A549 (cell line): ENCODE measurements around the gene XYLB. TPM values are rescaled to one million over a fixed set of nuclear protein-coding genes. Genes with fewer than 3 reads are reported as not detected.
A peak's percentile ranks its signal among the peaks of the same experiment; 100 is the strongest.

Source experiments
- ATAC-seq, 2 experiments: fragments of 200-7000 bp in 1 of 2; fragments of >200 bp in 1 of 2; cut with Nextera tagmentation in 1 of 2; cut with Tn5 transposase in 1 of 2; 3 replicates each; pipeline versions ENCODE4 v1.8.0 to v1.9.1; 2018 to 2020; ENCODE audit warnings: mild to moderate bottlenecking in 1 of 2, moderate library complexity in 1 of 2
- CTCF ChIA-PET: fragments of 300-600 bp; sonication (Branson Sonifier 250); formaldehyde crosslinking; extraction: SDS; loops from one replicate; lab custom pipeline; 2021; ENCODE audit warnings: antibody characterized with exemption, inconsistent platforms; lab: Yijun Ruan, JAX
- POLR2A ChIA-PET: fragments of 350-600 bp; formaldehyde crosslinking; extraction: SDS; loops from one replicate; lab custom pipeline; 2021; ENCODE audit warnings: antibody characterized with exemption, inconsistent platforms; lab: Yijun Ruan, JAX
- DNase-seq, 2 experiments: peaks; one replicate each; pipeline versions ENCODE4 v3.0.0 to v3.0.0-alpha.2; 2011 to 2016; ENCODE audit warnings: low read depth in 1 of 2, low spot score in 1 of 2
- FAIRE-seq: peaks from 2 replicates; lab custom pipeline; 2011; peaks lifted over from hg19 to GRCh38; lab: Jason Lieb, UNC
- H3K27ac ChIP-seq, 2 experiments: fragments of >200 bp; sonication (Bioruptor Twin); formaldehyde crosslinking; 3 replicates each; pipeline ENCODE4 v1.5.1; 2016 to 2017
- H3K4me1 ChIP-seq: fragments of >200 bp; sonication (Bioruptor Twin); formaldehyde crosslinking; 3 replicates; pipeline ENCODE4 v1.6.1; 2016
- H3K4me2 ChIP-seq: fragments of >200 bp; sonication (Bioruptor Twin); formaldehyde crosslinking; 3 replicates; pipeline ENCODE4 v1.6.1; 2016
- H3K4me3 ChIP-seq: fragments of >200 bp; sonication (Bioruptor Twin); formaldehyde crosslinking; 3 replicates; pipeline ENCODE4 v1.5.1; 2016
- H3K9me3 ChIP-seq: fragments of >200 bp; sonication (Bioruptor Twin); formaldehyde crosslinking; 3 replicates; pipeline ENCODE4 v1.6.1; 2016
- ATOH8 ChIP-seq: fragments of 250-450 bp; sonication (Bioruptor Pico); IDR thresholded peaks from 2 replicates; pipeline ENCODE4 v1.5.0; 2020; ENCODE audit warnings: low read depth, mild to moderate bottlenecking, moderate library complexity
- BHLHE40 ChIP-seq: IDR thresholded peaks from 2 replicates; pipeline ENCODE4 v1.6.1; 2012; ENCODE audit warnings: low read depth, low read length, inconsistent platforms
- CBX2 ChIP-seq: fragments of 200-600 bp; sonication (generic); IDR thresholded peaks from 2 replicates; pipeline ENCODE4 v1.6.1; 2016; ENCODE audit warnings: low read depth, mild to moderate bottlenecking, borderline replicate concordance
- CEBPB ChIP-seq, 2 experiments: fragments of >200 bp in 1 of 2; sonication (Bioruptor Twin) in 1 of 2; formaldehyde crosslinking in 1 of 2; IDR thresholded peaks; 2 replicates each; pipeline ENCODE4 v1.6.1; 2012 to 2016
- CHD4 ChIP-seq: fragments of 200-600 bp; sonication (generic); IDR thresholded peaks from 2 replicates; pipeline ENCODE4 v1.6.1; 2016; ENCODE audit warnings: antibody characterized with exemption, mild to moderate bottlenecking, borderline replicate concordance
- CTCF ChIP-seq: fragments of >200 bp; sonication (Bioruptor Twin); formaldehyde crosslinking; IDR thresholded peaks from 3 replicates; pipeline ENCODE4 v1.5.1; 2016
- ESRRA ChIP-seq: fragments of 150-350 bp; IDR thresholded peaks from 2 replicates; pipeline ENCODE4 v1.6.1; 2014; ENCODE audit warnings: mild to moderate bottlenecking, low read length, borderline replicate concordance
- FOSL2 ChIP-seq, 2 experiments: fragments of 450-650 bp in 1 of 2; fragments of >200 bp in 1 of 2; sonication (Bioruptor Twin) in 1 of 2; formaldehyde crosslinking; IDR thresholded peaks; 2 replicates each; pipeline versions ENCODE4 v1.5.0 to v1.6.1; 2016 to 2020; ENCODE audit warnings: mild to moderate bottlenecking in 1 of 2, moderate library complexity in 1 of 2
- FOXS1 ChIP-seq: fragments of 250-450 bp; sonication (Bioruptor Pico); IDR thresholded peaks from 2 replicates; pipeline ENCODE4 v1.5.0; 2020; ENCODE audit warnings: mild to moderate bottlenecking, moderate library complexity
- GATA3 ChIP-seq: IDR thresholded peaks from 2 replicates; pipeline ENCODE4 v1.6.1; 2012; ENCODE audit warnings: borderline replicate concordance
- HEYL ChIP-seq: fragments of 250-450 bp; sonication (Bioruptor Pico); IDR thresholded peaks from 2 replicates; pipeline ENCODE4 v1.8.0; 2021; ENCODE audit warnings: mild to moderate bottlenecking, moderate library complexity
- HOXA7 ChIP-seq: fragments of 250-450 bp; sonication (Bioruptor Pico); IDR thresholded peaks from 2 replicates; pipeline ENCODE4 v1.5.0; 2020; ENCODE audit warnings: mild to moderate bottlenecking, moderate library complexity
- HOXB13 ChIP-seq: fragments of 250-450 bp; sonication (Bioruptor Pico); IDR thresholded peaks from 2 replicates; pipeline ENCODE4 v1.5.0; 2020; ENCODE audit warnings: low read depth, mild to moderate bottlenecking, moderate library complexity
- HOXB5 ChIP-seq: fragments of 250-450 bp; sonication (Bioruptor Pico); IDR thresholded peaks from 2 replicates; pipeline ENCODE4 v1.5.0; 2020; ENCODE audit warnings: mild to moderate bottlenecking, moderate library complexity
- MAZ ChIP-seq: fragments of 150-350 bp; IDR thresholded peaks from 2 replicates; pipeline ENCODE4 v1.6.1; 2014; ENCODE audit warnings: antibody characterized with exemption, low read depth, low read length, borderline replicate concordance
- NFE2L2 ChIP-seq: fragments of 150-350 bp; conservative IDR thresholded peaks from 2 replicates; pipeline ENCODE4 v1.6.1; 2014; ENCODE audit warnings: low read length
- PBX3 ChIP-seq: IDR thresholded peaks from 2 replicates; pipeline ENCODE4 v1.6.1; 2012
- POLR2A ChIP-seq: IDR thresholded peaks from 2 replicates; pipeline ENCODE4 v1.6.1; 2012; ENCODE audit warnings: mild to moderate bottlenecking, low read length
- POLR2AphosphoS2 ChIP-seq: conservative IDR thresholded peaks from 2 replicates; pipeline ENCODE4 v1.6.1; 2012; ENCODE audit warnings: low read length, improper control_type of control experiment, inconsistent platforms
- RARB ChIP-seq: fragments of 250-450 bp; sonication (Bioruptor Pico); IDR thresholded peaks from 2 replicates; pipeline ENCODE4 v1.8.0; 2021; ENCODE audit warnings: mild to moderate bottlenecking, moderate library complexity
- RFX5 ChIP-seq: fragments of 450-650 bp; IDR thresholded peaks from 2 replicates; pipeline ENCODE4 v1.7.1; 2014; ENCODE audit warnings: antibody characterized with exemption, mild to moderate bottlenecking, moderate library complexity
- RNF2 ChIP-seq: fragments of 200-600 bp; sonication (generic); IDR thresholded peaks from 2 replicates; pipeline ENCODE4 v1.6.1; 2016; ENCODE audit warnings: low read depth, mild to moderate bottlenecking, antibody characterized with exemption, moderate library complexity, borderline replicate concordance
- SREBF2 ChIP-seq: fragments of 450-650 bp; IDR thresholded peaks from 2 replicates; pipeline ENCODE4 v1.6.1; 2014; ENCODE audit warnings: mild to moderate bottlenecking, moderate library complexity
- TP53 ChIP-seq: fragments of 250-450 bp; sonication (Bioruptor Pico); IDR thresholded peaks from 2 replicates; pipeline ENCODE4 v1.5.0; 2021; ENCODE audit warnings: mild to moderate bottlenecking, moderate library complexity
- USF2 ChIP-seq: fragments of 450-650 bp; IDR thresholded peaks from 2 replicates; pipeline ENCODE4 v1.6.1; 2014; ENCODE audit warnings: antibody characterized with exemption
- ZC3H11A ChIP-seq: fragments of 450-650 bp; IDR thresholded peaks from 2 replicates; pipeline ENCODE4 v1.6.1; 2014; ENCODE audit warnings: antibody characterized with exemption, mild to moderate bottlenecking
- ZFP36 ChIP-seq: fragments of 450-650 bp; IDR thresholded peaks from 2 replicates; pipeline ENCODE4 v1.6.1; 2014; ENCODE audit warnings: borderline replicate concordance; ENCODE audit not compliant: partially characterized antibody
- WGBS: methylation state at CpG from one replicate; pipeline ENCODE4 v1.1.6; 2017; ENCODE audit errors: missing lambda C conversion rate; 5-methylcytosine and 5-hydroxymethylcytosine counted together
- polyA plus RNA-seq, 4 experiments: library from polyadenylated mRNA; depleted of rRNA in 3 of 4; stranded (reverse); fragments of >200 nt; fragmentation: RNase III in 1 of 4; extraction: RNeasy Plus Mini Kit Qiagen cat#74134 plus additional on column Dnase treatment in 1 of 4; gene quantifications; 2 replicates in 3 of 4; 3 replicates in 1 of 4; pipeline ENCODE4 v1.2.3, GENCODE V29; 2011 to 2017

XYLB gene
- polyA plus RNA-seq, 2 of the 4 experiments (the other 2 are of a cell fraction): 4.9 to 5.4 TPM

GRCh38 chr3:38368238-38368637 lies 21.7 kb downstream of the XYLB start:
- H3K27ac ChIP-seq: no peak overlapping the region
- FAIRE-seq (no peak), ATAC-seq (0 out of 6 replicates have a peak, but pooled peaks have one; percentile 40 to 43)
- WGBS: 87% methylated on average over 3 of the region's 5 CpGs
- TF ChIP-seq HOXB5: no peak
- no peak for TF ChIP-seq TP53 (CRISPR knock-in tag)
- no peak for TF ChIP-seq RARB
- no peak for TF ChIP-seq SREBF2
- no peak for TF ChIP-seq CHD4
- no peak for TF ChIP-seq USF2
- TF ChIP-seq PBX3: no peak
- no peak for TF ChIP-seq ATOH8 (CRISPR knock-in tag)
- TF ChIP-seq CTCF: peak; percentile 10; the same call in 1 of the 3 replicates
- no peak for TF ChIP-seq POLR2A
- TF ChIP-seq BHLHE40: no peak
- TF ChIP-seq ZC3H11A: no peak
- peak; percentile 58 for TF ChIP-seq RFX5
- no peak for TF ChIP-seq HOXA7 (CRISPR knock-in tag)
- TF ChIP-seq FOXS1 (CRISPR knock-in tag): no peak
- TF ChIP-seq RNF2: no peak
- TF ChIP-seq, all 56 proteins: peak for 2
- Histone ChIP-seq H3K4me1 (no peaks in the 10 kb centered on the region), H3K4me3 (no peak overlapping the region), H3K4me2 (no peak overlapping the region), H3K9me3 (no peaks in the 10 kb centered on the region)
- CTCF ChIA-PET: interaction anchor here (0.9 to 1.6 kb wide), 3 partner anchors 22 to 112 kb away, joined by 3 to 8 read pairs (median 4); partner anchors contain the start of gene XYLB
- POLR2A ChIA-PET: no interaction called here
- no peak for DNase-seq

GRCh38 chr3:38369186-38369585 lies 22.6 kb downstream of the XYLB start:
- POLR2A ChIA-PET: no interaction called here
- FAIRE-seq (no peak), DNase-seq (no peak), ATAC-seq (no peak)
- Histone ChIP-seq H3K9me3 (no peaks in the 10 kb centered on the region), H3K27ac (no peak overlapping the region), H3K4me1 (no peaks in the 10 kb centered on the region), H3K4me2 (no peak overlapping the region), H3K4me3 (no peak overlapping the region)
- CTCF ChIA-PET: interaction anchor here (0.9 to 1.0 kb wide), 3 partner anchors 23 to 111 kb away, joined by 3 to 5 read pairs (median 5); partner anchors contain the start of gene XYLB
- TF ChIP-seq RNF2 (no peak), ZFP36 (no peak), CBX2 (no peak), POLR2AphosphoS2 (no peak), HOXB13 (CRISPR knock-in tag) (no peak), ZC3H11A (no peak), HEYL (no peak), GATA3 (no peak), FOSL2 (IDR thresholded peaks at IDR 0.05) (no peak), FOSL2 (CRISPR knock-in tag; IDR thresholded peaks at IDR 0.05) (no peak), POLR2A (no peak), NFE2L2 (no peak), SREBF2 (no peak), ATOH8 (CRISPR knock-in tag) (no peak), ESRRA (no peak), USF2 (no peak), MAZ (no peak), CEBPB (IDR thresholded peaks at IDR 0.05) (no peak), RFX5 (no peak)
- 97% methylated on average over 3 of the region's 3 CpGs for WGBS
